Neural cell (in vitro differentiated cells): ENCODE data around the gene HIC1.

Source experiments
- CTCF ChIP-seq: fragments of 450-650 bp; IDR thresholded peaks from 2 replicates; pipeline ENCODE4 v1.5.1; 2014; ENCODE audit warnings: antibody characterized with exemption, mild to moderate bottlenecking, moderate library complexity; ENCODE audit not compliant: poor library complexity, severe bottlenecking
- EP300 ChIP-seq: fragments of 450-650 bp; conservative IDR thresholded peaks from 2 replicates; pipeline ENCODE4 v1.6.1; 2014; ENCODE audit warnings: antibody characterized with exemption, mild to moderate bottlenecking, moderate library complexity; ENCODE audit not compliant: poor library complexity, severe bottlenecking
- POLR2AphosphoS5 ChIP-seq: IDR thresholded peaks from 2 replicates; pipeline ENCODE4 v1.6.1; 2012

GRCh38 chr17:2064147-2064489 lies 9.2 kb downstream of the HIC1 start:
- no peak for TF ChIP-seq CTCF
- TF ChIP-seq POLR2AphosphoS5: no peak
- no peak for TF ChIP-seq EP300
